NCI-H1930 (cell line): ENCODE results near the gene GZF1.

Experiments
- DNase-seq, 2 experiments: peaks; one replicate each; lab custom pipeline; 2025; lab: John Stamatoyannopoulos, UW

GZF1 gene

DNA sequence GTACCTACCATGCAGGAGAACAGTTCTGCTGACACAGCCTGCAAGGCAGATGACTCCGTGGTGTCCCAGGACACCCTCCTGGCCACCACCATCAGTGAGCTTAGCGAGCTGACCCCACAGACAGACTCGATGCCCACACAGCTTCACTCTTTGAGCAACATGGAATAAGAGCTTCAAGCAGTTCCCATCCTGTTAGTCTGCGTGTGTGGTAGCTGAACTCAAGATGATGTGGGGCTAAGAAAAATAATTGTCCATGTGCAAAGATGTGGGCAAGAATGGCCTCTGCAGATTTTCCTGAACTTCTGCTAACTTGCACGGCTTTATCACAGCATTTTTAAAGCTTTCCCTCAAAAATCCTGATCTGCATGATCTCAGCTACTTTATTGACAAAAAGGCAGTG is 8.3 kb downstream of the GZF1 start:
- no peak for DNase-seq

DNA sequence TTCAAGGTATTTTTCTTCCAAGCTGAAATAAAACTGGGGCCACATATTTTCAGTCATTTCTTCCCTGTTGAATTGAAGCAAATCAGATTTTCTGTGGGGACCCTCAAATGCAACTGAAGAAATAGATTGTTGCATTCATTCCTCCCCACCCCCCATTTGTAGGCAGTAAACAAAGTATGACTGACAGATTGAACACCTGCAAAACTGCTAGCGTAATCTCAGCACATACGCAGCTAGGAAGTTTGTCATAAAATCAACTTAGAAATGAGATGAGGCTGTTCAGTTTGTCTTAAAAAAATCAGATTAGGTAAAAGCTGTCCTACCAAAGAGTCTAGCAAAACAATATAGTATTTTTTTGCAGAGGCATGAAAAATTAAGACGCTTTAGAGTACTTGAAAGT is 8.9 kb downstream of the GZF1 start:
- DNase-seq, result no peak

DNA sequence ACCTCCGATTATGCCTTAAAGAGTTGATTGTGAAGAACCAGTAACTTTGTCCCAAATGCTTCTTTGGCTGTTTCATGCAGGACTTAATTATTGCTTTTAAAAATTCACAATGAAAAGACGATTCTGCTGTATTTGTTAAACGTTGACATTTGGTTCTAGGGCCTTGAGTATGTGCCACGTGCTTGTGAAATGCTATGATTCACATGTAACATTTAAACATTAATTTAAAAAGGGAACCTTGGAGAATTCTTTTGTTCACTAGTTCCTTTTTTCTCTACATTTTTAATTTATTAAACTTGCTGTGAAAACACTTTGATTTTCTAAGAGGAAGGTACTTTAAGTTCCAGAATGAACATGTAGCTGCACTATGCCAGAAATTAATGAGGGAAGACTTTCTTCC is 9.5 kb downstream of the GZF1 start:
- DNase-seq, result no peak

DNA sequence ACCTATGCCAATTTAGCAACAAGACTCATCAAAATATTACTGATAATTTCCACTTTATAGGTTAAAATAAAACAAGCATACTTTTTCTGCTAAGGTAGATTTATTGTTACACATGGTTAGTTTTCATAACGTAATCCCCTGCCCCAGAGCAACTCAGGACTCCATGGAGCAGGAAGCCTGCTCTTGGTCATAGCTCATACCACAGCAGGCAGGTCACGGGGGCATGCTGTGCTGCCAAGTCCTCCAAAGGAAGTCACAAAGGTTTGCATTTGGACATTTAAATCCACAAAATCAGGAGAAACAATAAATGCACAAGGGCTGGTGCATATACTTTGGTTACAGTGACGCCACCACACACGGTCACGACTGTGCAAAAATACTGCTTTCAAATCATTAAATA is 12.5 kb downstream of the GZF1 start:
- no peak for DNase-seq

DNA sequence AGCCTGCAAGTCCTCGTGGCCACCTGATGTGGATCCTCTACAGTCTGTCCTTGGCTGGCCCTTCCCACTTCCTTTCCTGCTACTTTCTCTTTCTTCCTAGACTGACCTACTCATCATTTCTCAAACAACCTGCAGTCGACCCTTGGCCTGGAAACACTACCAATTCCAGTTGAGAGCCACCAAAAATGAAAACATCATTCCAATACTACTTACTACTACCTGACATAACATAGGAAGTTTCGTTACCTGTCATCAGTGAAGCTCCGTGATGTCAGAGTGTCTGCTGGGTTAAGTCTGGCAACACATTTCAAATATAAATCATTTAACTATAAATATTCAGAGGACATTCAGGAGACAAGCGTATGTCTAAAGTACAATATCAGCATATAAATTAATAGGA is 13.8 kb downstream of the GZF1 start:
- DNase-seq, result no peak

DNA sequence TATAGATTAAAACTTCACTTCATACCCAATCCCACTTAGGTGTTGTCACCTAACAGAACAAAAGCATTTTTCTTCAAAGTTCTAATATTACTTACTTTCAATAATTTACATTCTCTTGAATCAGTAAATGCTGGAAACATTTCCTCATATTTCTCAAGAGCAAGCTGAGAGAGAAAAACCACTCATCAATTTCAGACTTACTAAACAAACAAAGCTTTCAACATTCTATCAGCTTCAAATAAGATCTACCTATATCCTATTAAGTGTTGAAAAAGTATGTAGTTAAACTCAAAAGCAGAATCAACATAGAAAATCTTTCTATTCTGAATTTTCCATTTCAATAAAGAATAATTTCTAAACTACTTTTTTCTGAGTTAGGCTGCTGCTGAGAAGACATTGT is 17.8 kb downstream of the GZF1 start:
- no peak for DNase-seq

DNA sequence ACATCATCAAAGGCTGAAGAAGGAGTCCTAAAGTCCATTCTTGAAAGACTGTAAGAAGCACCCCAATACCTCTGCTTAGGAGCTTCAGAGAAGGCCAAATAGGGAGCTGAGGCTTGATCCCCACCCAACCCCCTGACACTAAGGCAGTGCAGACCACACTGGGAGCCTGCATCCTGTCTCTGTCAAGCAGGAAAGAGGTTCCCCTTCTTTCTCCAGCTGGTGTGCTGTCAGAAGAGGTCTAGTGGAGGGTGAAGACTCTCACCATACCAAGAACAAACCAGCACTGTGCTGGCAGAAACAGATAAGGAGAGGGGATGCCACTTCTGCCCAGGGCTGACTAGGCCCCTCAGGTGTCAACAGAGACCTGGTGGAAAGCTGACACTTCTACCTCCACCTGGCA is 19.9 kb downstream of the GZF1 start:
- DNase-seq, result no peak

DNA sequence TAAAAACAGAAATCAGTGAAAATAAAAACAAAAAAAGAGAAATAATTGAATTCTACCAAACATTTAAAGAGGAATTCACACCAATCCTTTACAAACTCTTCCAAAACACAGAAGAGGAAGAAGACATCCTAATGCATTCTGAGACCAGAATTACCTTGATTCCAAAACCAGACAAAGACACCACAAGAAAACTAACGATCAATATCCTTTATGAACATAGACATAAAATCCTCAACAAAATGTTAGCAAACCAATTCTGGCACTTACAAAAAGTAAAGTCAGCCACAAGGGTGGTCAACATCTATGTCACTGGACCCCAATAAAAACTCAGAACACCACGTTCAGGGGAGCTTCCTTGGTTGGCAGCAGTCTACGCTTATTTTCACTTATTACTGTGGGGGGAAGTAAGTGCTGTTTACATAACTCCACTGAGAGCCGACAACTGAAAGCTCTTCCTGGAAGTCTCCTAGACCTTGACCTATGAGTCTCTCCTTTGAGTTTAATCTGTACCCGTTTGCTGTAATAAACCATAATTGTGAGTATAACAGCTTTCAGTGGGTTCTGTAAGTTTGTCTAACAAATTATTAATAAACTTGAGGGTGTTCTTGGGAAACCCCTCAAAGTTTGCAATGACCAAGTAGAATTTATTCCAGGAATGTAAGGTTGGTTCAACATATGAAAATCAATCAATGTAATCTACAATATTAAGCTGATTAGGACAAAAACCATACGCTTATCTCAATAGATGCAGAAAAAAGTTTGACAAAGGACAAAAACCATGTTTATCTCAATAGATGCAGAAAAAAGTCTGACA is 24.5 kb downstream of the GZF1 start:
- no peak for DNase-seq

DNA sequence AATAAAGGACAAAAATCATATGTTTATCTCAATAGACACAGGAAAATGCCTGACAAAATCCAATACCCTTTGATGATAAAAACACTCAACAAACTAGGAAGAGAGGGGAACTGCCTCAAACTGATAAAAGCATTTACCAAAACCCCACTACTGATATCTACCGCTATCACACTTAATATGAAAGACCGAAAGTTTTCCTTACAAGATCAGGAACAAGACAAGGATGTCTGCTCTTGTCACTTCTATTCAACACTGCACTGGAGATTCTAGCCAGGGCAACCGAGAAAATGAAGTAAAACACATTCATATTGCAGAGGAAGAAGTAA is 25.1 kb downstream of the GZF1 start:
- DNase-seq, result no peak

DNA sequence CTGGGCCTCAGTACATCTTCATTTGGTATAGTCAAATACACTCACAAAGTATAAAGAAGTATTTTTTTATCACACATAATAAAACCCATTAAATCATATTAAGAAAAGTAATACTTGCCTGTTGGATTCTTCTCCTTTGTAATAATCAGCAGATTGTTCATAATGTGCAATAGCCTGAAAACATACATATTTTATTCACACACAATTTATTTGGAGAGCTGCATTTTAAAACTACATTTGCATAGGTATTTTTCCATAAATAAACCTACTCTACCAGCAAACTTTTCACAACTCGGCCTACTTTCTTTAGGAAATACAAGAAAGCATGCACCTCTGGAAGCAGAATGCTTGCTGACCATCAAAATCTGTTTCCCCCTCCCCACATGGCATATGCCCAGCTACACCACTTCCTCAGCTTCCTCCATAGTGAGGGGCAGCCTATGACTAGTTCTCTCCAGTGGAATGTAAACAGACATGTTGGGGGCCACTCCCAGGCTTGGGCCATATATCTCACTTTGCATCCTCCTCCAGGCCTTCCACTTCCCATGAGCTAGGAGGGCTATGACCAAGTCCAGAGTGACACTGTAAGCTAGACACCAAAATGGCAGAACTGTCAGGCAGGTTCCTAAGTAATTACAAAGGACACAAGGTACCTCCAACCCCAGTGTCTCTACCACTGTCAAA is 28.3 kb downstream of the GZF1 start:
- no peak for DNase-seq

DNA sequence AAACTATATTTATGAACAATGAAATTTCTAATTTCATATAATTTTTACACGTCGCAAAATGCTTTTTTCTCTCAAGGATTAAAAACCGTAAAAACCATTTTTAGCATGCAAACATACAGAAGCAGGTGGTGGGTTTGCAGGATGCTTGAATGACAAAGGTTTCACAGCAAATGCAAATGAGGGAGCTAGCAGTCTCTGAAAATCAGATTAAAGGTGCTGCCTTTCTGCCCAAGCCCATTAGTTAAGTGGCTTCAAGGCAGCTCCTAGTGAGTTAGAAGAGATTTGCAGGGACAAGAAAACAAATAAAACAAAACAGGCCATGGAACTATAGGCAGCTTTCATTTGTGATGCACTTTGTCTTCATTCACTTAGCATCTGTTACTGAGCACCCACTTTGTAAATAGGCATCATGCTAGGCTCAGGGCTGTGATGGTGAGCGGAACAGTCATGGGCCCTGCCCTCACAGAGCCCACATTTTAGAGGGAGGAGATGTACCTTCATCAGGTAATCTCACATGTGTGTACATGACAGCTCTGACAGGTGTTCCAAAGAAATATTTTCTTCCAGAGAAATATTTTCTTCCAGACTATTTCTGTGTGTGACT is 29.8 kb downstream of the GZF1 start:
- DNase-seq, result no peak

DNA sequence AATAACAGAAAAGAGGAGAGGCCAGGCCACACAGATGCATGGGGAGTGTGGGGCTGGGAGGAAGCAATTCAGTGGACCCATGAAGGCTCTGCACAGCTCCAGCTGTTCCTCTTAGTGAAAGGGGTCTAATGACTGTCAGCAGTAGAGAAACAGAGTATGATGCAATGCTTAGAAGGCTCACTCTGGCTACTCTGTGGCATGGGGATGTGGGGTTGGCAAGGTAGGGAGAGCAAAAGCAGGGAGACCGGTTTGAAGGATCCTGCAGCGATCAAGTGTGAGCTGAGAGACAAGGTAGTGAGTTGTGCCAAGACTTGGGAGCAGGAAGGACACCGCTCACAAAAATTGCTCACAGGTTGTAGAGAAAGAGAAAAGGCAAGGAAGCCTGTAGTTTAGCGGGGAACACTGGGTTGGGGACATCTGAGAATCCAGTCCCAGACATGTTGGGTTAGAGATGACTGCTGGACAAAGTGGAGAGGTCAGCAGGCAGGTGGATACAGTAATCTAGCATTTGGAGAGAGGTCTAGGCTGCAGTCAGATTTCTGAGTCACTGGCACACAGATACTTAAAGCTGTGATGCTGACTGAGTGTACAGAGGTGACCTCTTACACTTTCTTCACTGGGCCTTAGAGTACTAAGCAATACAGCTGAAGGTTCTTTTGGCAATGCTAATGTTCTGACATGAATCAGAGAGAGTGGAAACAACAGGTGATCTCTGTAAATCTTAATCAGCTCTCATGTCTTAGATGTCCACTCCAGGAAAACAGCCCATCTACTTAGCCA is 32.2 kb downstream of the GZF1 start:
- DNase-seq, result no peak

DNA sequence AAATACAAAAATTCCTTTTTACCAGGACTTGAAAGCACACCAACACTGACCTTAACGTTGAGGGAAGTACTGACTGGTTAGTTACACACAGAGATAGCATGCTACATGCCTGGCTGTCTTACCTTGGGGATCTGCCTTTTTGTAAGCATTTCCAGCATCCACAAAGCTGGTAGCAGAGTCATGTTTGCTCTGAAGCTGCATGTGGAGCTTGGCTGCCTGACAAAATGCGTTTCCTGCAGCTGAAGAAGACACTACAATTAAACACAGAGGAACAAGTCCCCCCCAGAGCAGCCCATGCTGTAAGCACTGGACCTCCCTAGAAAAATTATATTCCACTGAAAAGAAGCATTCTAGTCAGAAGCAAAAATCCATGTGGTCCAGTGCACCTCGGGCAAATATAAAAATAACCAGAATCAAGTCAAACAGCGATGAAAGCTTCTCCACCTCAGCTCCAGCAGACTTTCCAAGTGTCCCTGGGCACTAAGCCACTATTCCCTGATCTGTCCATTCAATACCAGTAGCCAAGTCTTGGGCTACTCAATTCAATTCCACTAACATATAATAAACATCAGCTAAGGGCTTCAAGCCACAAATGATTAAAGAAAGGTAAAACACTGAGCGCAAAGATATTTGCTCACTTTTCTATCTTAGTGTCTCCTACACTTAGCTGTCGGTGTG is 35.1 kb downstream of the GZF1 start:
- no peak for DNase-seq

DNA sequence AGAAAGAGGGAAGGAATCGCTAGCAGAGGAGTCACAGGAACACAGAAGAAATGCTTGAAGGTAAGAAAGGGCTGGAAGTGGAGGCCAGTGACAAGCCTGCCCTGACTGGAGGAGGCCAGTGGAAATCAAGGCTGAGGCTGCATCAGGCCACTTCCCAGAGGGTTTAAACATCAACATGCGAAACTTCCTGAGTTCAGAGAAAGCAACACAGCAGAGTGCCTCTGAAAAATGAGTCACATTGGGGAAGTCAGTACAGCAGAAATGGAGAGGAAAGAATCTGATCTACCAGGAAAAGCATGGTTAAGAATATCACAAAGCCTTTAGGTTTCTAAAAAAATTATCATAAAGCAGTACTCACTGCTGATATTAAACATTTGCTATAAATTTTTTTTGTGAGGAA is 36.0 kb downstream of the GZF1 start:
- DNase-seq, result no peak

DNA sequence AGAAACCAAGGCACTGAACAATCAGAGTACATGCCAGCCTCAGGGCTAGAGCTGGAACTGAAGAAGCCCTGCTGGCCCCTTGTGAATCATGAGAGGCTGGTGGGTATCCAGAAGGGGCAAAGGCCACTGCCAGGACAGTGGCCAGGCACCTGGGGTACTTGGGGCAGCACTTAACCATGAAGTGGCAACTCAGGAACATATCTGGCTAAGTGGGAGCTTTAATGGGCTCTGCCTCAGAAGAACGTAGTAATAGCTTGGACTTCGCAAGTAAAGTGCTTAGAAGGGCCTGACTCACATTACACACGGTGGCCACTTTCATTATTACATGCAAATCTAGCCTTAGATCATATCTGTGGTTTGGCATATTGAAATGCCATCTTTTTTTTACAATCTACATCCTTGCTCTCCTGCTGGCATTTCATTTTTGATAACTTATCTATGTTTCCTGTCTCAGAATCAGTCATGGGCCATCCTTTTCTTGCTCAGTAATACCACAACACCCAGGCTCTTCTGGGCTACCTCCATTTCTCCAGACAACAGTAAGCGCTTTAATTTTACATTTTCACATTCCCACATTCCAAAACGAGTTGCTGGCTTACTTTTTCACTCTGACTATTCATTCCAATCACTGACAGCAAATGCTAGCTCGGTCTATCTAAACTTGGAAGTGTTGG is 37.7 kb downstream of the GZF1 start:
- DNase-seq, result no peak

DNA sequence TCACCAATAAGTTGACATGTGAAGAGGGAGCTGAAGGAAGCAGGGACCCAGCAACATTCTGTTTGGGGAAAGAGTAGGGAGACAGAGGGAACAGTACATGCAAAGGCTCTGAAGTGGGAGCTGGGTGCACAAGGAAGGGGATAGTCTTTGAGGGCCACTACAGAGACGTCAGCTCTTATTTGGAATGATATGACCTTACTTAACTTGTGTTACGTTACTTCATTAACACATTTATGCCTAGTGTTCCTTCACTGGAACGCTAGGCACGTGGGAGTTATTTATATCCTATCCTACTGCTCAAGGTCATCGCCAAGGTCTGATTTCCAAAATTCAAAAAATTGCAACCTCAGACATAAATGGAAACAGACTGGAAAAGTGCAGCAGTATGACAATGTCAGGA is 39.1 kb downstream of the GZF1 start:
- DNase-seq, result no peak

DNA sequence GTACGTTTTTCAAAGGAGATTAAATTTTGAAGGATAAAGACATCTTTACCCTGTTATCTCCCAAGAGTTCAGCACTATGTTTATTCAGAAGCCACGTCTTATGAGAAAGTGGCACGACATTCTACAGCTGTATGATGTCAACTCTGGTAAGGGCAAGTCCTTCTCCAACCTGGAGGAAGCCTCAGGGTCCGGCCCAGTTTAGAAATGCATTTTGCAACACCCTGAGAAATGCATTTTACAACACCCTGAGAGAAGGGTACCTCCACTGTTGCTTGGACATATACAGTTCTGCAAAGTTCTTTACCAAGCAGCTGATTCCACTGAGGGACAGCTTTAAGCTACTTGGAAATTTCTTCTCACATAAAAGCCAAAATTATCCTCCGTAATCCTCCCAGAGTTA is 41.8 kb downstream of the GZF1 start:
- no peak for DNase-seq

DNA sequence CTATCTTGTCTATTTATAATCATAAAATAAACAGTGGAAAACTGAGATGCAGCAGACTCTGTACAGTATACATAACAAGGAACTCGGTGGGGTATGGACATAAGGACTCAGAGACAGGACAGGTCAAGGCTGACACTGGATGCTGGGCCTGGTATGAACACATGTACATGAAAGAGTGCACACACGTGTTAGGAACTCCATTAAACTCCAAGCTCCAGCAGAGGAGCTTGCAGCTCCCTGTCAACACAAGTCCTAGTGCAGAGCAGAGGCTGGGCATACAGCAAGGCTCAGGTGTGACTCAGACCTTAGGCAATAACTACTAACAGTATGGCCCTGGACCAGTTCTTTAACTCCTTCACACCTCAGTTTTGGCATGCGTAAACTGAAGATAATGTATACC is 42.2 kb downstream of the GZF1 start:
- no peak for DNase-seq

DNA sequence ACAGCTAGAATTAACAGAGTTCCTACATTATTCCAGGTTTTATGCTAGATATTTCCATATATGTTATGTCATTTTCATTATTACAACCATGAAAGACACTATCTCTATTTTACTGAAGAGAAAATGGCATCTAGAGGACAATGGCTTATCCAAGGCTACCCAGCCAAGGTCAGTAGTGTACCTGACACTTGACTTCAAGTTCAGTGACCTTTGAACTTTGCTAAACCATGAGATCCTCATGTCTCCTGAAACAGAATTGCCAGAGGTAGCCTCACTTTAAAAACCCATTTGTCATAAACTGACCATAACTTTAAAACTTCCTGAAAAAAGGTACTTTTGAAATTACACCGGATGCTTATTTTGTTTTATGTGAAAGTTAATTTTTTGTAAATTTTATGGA is 44.9 kb downstream of the GZF1 start:
- DNase-seq, result no peak

DNA sequence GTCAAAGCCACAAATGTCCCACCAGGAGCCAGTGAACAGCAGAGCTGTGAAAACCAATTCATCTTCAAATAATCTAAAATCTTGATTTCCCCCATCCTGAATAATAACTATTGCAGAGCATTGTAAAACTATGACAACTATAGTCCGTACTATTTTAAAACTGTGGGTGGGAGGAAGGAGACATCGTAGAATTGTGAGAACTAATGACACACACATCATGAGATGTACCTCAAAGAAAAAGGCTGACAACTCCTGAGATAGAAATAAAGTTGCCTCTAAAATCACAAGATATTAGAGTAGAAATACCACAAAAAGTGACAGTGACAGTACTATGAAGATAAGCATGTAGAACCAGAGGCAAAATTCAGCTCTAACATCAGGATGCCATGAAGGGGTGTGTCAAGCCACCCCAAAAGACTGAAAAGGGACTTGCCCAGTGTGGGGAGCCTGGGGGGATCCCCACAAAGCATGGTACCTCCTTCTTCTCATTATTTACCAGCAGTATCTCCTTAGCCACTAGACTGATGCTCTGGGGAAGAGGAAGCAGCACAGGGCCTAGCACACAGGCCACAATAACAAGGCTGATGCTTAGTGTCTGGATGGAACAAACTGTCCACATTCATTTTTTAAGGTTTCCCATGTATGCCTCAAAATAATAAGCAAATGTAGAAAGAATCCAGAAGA is 45.9 kb downstream of the GZF1 start:
- DNase-seq, result no peak

DNA sequence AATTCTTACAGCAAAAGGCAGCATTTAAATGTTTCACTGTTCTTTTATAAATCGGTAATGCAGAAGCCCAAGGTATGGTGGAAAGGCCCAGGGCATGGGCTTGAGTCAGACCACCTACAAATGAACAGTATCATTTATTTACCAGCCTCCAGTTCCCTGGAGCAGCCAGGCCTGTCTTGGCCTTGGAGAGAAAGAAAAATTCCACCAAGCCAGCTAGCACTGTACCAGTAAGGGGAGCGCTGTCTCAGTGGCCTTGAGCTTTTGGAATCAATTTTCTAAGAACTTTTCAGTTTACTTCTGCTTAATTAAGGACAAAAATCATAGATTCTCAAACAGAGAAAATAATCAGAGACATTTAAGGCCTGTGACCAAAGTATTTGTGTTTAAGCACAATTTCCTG is 47.0 kb downstream of the GZF1 start:
- DNase-seq, result no peak
